OCI-LY3 (cell line): ENCODE results near the gene SLC2A6.

Source experiments
- H2AFZ ChIP-seq: fragments of 200-600, 300-600 bp; shearing (Covaris generic); 2 replicates; pipeline ENCODE4 v1.6.0; 2014; ENCODE audit warnings: antibody characterized with exemption, low read depth, low read length
- H3K27ac ChIP-seq: fragments of 200-600, 300-600 bp; sonication (generic); 2 replicates; pipeline ENCODE4 v1.5.1; 2014; ENCODE audit warnings: mild to moderate bottlenecking, low read length, moderate library complexity, mixed read lengths
- H3K27me3 ChIP-seq: fragments of 200-600, 300-600 bp; sonication (generic); 2 replicates; pipeline ENCODE4 v1.6.1; 2014; ENCODE audit warnings: low read depth, low read length, mixed read lengths
- H3K36me3 ChIP-seq: fragments of 200-600, 300-600 bp; sonication (generic); replicated peaks from 2 replicates; pipeline ENCODE3; 2014; ENCODE audit warnings: low read depth, low read length, mixed read lengths
- H3K4me1 ChIP-seq: fragments of 300-600, 200-600 bp; sonication (generic); 2 replicates; pipeline ENCODE4 v1.6.1; 2014; ENCODE audit warnings: low read length, mixed read lengths
- H3K4me2 ChIP-seq: fragments of 200-600, 300-600 bp; sonication (generic); 2 replicates; pipeline ENCODE4 v1.6.1; 2014; ENCODE audit warnings: low read length, mixed read lengths
- H3K4me3 ChIP-seq: fragments of 300-600, 200-600 bp; sonication (generic); 2 replicates; pipeline ENCODE4 v1.5.1; 2014; ENCODE audit warnings: antibody characterized with exemption, mild to moderate bottlenecking, low read length, moderate library complexity
- H3K79me2 ChIP-seq: fragments of 300-600, 200-600 bp; shearing (Covaris generic); 2 replicates; pipeline ENCODE4 v1.6.1; 2014; ENCODE audit warnings: mild to moderate bottlenecking, low read length, mixed read lengths
- H3K9ac ChIP-seq: fragments of 300-600, 200-600 bp; shearing (Covaris generic); 2 replicates; pipeline ENCODE4 v1.6.0; 2014; ENCODE audit warnings: mild to moderate bottlenecking, low read length, moderate library complexity
- H3K9me3 ChIP-seq: fragments of 200-600, 300-600 bp; shearing (Covaris generic); 2 replicates; pipeline ENCODE4 v1.6.1; 2014; ENCODE audit warnings: low read length, mixed read lengths; ENCODE audit not compliant: insufficient read depth
- H4K20me1 ChIP-seq: fragments of 200-600, 300-600 bp; sonication (generic); 2 replicates; pipeline ENCODE4 v1.6.1; 2016; ENCODE audit warnings: low read length, mixed read lengths; ENCODE audit not compliant: insufficient read depth
- CTCF ChIP-seq: fragments of 200-600, 300-600 bp; sonication (generic); IDR thresholded peaks from 2 replicates; pipeline ENCODE4 v1.5.1; 2014; ENCODE audit warnings: antibody characterized with exemption, low read length, low read depth
- EZH2phosphoT487 ChIP-seq: fragments of 200-600 bp; shearing (Covaris generic); IDR thresholded peaks from 2 replicates; pipeline ENCODE4 v1.6.1; 2018; ENCODE audit warnings: antibody characterized with exemption, mixed run types, low read depth

Gene SLC2A6

GRCh38 chr9:133426011-133426410 lies 52.9 kb downstream of the SLC2A6 start:
- no peak overlapping the region for H3K27ac ChIP-seq
- H4K20me1 ChIP-seq, result no peaks in the 10 kb centered on the region
- H3K9ac ChIP-seq, result no peak overlapping the region
- H2AFZ ChIP-seq, result no peak overlapping the region
- H3K36me3 ChIP-seq, result no peaks in the 10 kb centered on the region
- H3K4me2 ChIP-seq, result no peak overlapping the region
- H3K27me3 ChIP-seq, result no peaks in the 10 kb centered on the region
- H3K79me2 ChIP-seq, result no peaks in the 10 kb centered on the region
- TF ChIP-seq EZH2phosphoT487, result no peak
- no peak for TF ChIP-seq CTCF
- no peak overlapping the region for H3K4me3 ChIP-seq
- peaks cover 9% of the 10 kb centered on the region for H3K4me1 ChIP-seq
- no peaks in the 10 kb centered on the region for H3K9me3 ChIP-seq

GRCh38 chr9:133425049-133425632 lies 53.8 kb downstream of the SLC2A6 start:
- no peak overlapping the region for H3K9ac ChIP-seq
- no peaks in the 10 kb centered on the region for H3K79me2 ChIP-seq
- H4K20me1 ChIP-seq, result no peaks in the 10 kb centered on the region
- H3K4me3 ChIP-seq, result no peak overlapping the region
- TF ChIP-seq EZH2phosphoT487 (no peak), CTCF (no peak)
- H2AFZ ChIP-seq, result no peak overlapping the region
- no peak overlapping the region for H3K27ac ChIP-seq
- H3K4me1 ChIP-seq, result peaks cover 18% of the 10 kb centered on the region
- H3K9me3 ChIP-seq, result no peaks in the 10 kb centered on the region
- no peaks in the 10 kb centered on the region for H3K36me3 ChIP-seq
- H3K27me3 ChIP-seq, result no peaks in the 10 kb centered on the region
- no peak overlapping the region for H3K4me2 ChIP-seq

- Histone ChIP-seq H3K27ac (no peak overlapping the region), H3K4me3 (no peak overlapping the region), H3K27me3 (no peaks in the 10 kb centered on the region), H2AFZ (no peak overlapping the region), H4K20me1 (no peaks in the 10 kb centered on the region), H3K36me3 (no peaks in the 10 kb centered on the region), H3K9me3 (no peaks in the 10 kb centered on the region), H3K4me1 (peaks cover 25% of the 10 kb centered on the region), H3K4me2 (no peak overlapping the region), H3K9ac (no peak overlapping the region), H3K79me2 (peaks cover 4% of the 10 kb centered on the region)
- TF ChIP-seq EZH2phosphoT487 (no peak), CTCF (no peak)
Measured at GRCh38 chr9:133424187-133424586, 54.7 kb downstream of the SLC2A6 start.

GRCh38 chr9:133423216-133423615 lies 55.7 kb downstream of the SLC2A6 start:
- no peaks in the 10 kb centered on the region for H3K36me3 ChIP-seq
- no peaks in the 10 kb centered on the region for H3K27me3 ChIP-seq
- TF ChIP-seq CTCF, result no peak
- no peak for TF ChIP-seq EZH2phosphoT487
- H2AFZ ChIP-seq, result no peak overlapping the region
- no peak overlapping the region for H3K27ac ChIP-seq
- H3K9ac ChIP-seq, result no peak overlapping the region
- H3K9me3 ChIP-seq, result no peaks in the 10 kb centered on the region
- H3K4me1 ChIP-seq, result peaks cover 31% of the 10 kb centered on the region
- H3K4me2 ChIP-seq, result no peak overlapping the region
- H4K20me1 ChIP-seq, result no peaks in the 10 kb centered on the region
- H3K79me2 ChIP-seq, result peaks cover 14% of the 10 kb centered on the region
- H3K4me3 ChIP-seq, result no peak overlapping the region
